Thyroid gland (tissue), 4 donors: ENCODE results near the gene PTAR1.
A peak's percentile ranks its signal among the peaks of the same experiment; 100 is the strongest.

ENCODE experiments used
- POLR2A ChIP-seq, 2 donors: fragments of 450-650 bp; IDR thresholded peaks; one replicate each; pipeline ENCODE4 v1.6.1; 2017; ENCODE audit warnings: antibody characterized with exemption in 2 of 2, mild to moderate bottlenecking in 2 of 2, moderate library complexity in 1 of 2
- TF ChIP-seq, protein P1 (sequence below), 6 experiments: fragments of 200-600 bp in 3 of 6; fragments of 450-650 bp in 3 of 6; sonication (generic) in 3 of 6; IDR thresholded peaks; one replicate each; pipeline ENCODE4 v1.5.1; 2016 to 2019; ENCODE audit warnings: antibody characterized with exemption in 6 of 6, mild to moderate bottlenecking in 2 of 6, inconsistent platforms in 1 of 6, moderate library complexity in 1 of 6

GRCh38 chr9:69759421-69760277, at the start of gene PTAR1:
- TF ChIP-seq, protein P1, sequence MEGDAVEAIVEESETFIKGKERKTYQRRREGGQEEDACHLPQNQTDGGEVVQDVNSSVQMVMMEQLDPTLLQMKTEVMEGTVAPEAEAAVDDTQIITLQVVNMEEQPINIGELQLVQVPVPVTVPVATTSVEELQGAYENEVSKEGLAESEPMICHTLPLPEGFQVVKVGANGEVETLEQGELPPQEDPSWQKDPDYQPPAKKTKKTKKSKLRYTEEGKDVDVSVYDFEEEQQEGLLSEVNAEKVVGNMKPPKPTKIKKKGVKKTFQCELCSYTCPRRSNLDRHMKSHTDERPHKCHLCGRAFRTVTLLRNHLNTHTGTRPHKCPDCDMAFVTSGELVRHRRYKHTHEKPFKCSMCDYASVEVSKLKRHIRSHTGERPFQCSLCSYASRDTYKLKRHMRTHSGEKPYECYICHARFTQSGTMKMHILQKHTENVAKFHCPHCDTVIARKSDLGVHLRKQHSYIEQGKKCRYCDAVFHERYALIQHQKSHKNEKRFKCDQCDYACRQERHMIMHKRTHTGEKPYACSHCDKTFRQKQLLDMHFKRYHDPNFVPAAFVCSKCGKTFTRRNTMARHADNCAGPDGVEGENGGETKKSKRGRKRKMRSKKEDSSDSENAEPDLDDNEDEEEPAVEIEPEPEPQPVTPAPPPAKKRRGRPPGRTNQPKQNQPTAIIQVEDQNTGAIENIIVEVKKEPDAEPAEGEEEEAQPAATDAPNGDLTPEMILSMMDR (IDR thresholded peaks at IDR 0.05) = no peak
- peak in 1 of 2 donors; percentile 87 for TF ChIP-seq POLR2A (IDR thresholded peaks at IDR 0.05)
